ENCODE results near the gene SLC11A1.
A peak's percentile ranks its signal among the peaks of the same experiment; 100 is the strongest.

DNA sequence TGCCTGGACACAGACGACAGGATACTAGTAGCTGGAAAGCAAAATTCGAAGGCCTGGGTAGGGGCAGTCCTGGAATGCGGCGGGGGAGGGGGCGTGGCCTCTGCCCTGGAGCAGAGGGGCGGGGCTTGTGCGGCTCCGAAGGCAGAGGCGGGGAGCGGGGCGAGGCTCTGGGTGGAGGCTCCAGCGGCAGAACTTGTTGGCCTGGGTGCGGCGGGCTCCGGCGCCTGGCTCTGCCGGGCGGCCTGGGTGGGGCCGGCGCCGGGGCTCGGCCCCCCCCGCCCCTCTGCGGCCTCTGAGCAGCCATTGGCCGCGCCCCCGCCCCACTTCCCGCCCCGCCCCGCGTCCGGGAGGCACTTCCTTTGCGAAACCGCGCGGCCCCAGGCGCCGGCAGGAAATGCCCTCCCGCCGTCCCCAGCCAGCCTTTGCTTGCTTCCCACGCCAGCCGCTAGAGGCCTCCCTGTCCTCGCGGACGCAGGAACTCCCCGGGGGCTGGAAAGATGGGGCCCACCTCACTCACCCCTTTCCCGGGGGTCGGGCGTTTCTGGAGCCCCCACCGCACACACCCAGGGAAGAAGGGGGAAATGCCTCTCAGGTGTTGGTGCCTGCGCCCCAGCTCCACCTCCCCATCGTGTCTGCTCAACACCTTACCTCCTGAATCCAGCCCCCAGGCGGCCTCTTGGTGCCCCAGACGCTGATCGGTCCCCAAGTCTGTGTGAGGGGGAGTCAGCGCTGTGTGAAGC lies 24.3 kb downstream of the SLC11A1 start:
- TF ChIP-seq, protein P1, sequence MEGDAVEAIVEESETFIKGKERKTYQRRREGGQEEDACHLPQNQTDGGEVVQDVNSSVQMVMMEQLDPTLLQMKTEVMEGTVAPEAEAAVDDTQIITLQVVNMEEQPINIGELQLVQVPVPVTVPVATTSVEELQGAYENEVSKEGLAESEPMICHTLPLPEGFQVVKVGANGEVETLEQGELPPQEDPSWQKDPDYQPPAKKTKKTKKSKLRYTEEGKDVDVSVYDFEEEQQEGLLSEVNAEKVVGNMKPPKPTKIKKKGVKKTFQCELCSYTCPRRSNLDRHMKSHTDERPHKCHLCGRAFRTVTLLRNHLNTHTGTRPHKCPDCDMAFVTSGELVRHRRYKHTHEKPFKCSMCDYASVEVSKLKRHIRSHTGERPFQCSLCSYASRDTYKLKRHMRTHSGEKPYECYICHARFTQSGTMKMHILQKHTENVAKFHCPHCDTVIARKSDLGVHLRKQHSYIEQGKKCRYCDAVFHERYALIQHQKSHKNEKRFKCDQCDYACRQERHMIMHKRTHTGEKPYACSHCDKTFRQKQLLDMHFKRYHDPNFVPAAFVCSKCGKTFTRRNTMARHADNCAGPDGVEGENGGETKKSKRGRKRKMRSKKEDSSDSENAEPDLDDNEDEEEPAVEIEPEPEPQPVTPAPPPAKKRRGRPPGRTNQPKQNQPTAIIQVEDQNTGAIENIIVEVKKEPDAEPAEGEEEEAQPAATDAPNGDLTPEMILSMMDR (IDR thresholded peaks at IDR 0.05; ENCODE audit: poor library complexity), result peak; percentile 85
- no peak for TF ChIP-seq EZH2 (IDR thresholded peaks at IDR 0.05; ENCODE audit: borderline replicate concordance)
